Right atrium auricular region (tissue), 2 donors: ENCODE measurements around the gene WDR37. TPM values are rescaled to one million over a fixed set of nuclear protein-coding genes. Genes with fewer than 3 reads are reported as not detected.

Source experiments
- DNase-seq: peaks from one replicate; pipeline ENCODE4 v3.0.0-alpha.2; 2019; ENCODE audit warnings: low spot score
- H3K27ac ChIP-seq, 2 donors: fragments of 200-600 bp; sonication (generic); 1 replicate in 1 of 2; 2 replicates in 1 of 2; pipeline ENCODE4 v1.5.1; 2016 to 2019
- H3K27me3 ChIP-seq, 2 donors: fragments of 200-600 bp; sonication (generic); one replicate each; pipeline versions ENCODE4 v1.5.1 to v1.6.0; 2017 to 2019
- H3K36me3 ChIP-seq: fragments of 200-600 bp; sonication (generic); one replicate; pipeline ENCODE4 v1.5.1; 2016
- H3K4me1 ChIP-seq, 2 donors: fragments of 200-600 bp; sonication (generic); one replicate each; pipeline versions ENCODE4 v1.5.1 to v1.6.0; 2017 to 2019
- H3K4me3 ChIP-seq, 2 donors: fragments of 200-600 bp; sonication (generic); 1 replicate in 1 of 2; 2 replicates in 1 of 2; pipeline ENCODE4 v1.5.1; 2017 to 2019; ENCODE audit warnings: mild to moderate bottlenecking in 1 of 2, moderate library complexity in 1 of 2
- H3K9me3 ChIP-seq, 2 donors: fragments of 200-600 bp; sonication (generic); one replicate each; pipeline ENCODE4 v1.5.1; 2019
- CTCF ChIP-seq, 2 donors: fragments of 200-600 bp; sonication (generic); IDR thresholded peaks; one replicate each; pipeline ENCODE4 v1.5.1; 2019; ENCODE audit warnings: antibody characterized with exemption in 2 of 2
- total RNA-seq, 2 donors: library from RNA; depleted of rRNA; stranded (reverse); fragments of >200 nt; gene quantifications; one replicate each; pipeline ENCODE4 v1.1.0, GENCODE V29; 2016

Gene WDR37
- total RNA-seq, 2 donors from 2014 or later, result 19.4 to 20.2 TPM

GRCh38 chr10:1102416-1102815 lies 46.2 kb downstream of the WDR37 start:
- no peak for DNase-seq
- H3K4me1 ChIP-seq, result peaks cover 0 to 16% of the 10 kb centered on the region in 2 donors
- H3K9me3 ChIP-seq, result no peaks in the 10 kb centered on the region
- H3K27me3 ChIP-seq, result no peaks in the 10 kb centered on the region
- no peak overlapping the region for H3K27ac ChIP-seq
- no peak for TF ChIP-seq CTCF (IDR thresholded peaks at IDR 0.05)
- no peak overlapping the region for H3K4me3 ChIP-seq
- H3K36me3 ChIP-seq, result peaks cover 57% of the 10 kb centered on the region

GRCh38 chr10:1102831-1103230 lies 46.6 kb downstream of the WDR37 start:
- H3K4me3 ChIP-seq, result no peak overlapping the region
- DNase-seq, result no peak
- H3K36me3 ChIP-seq, result peaks cover 59% of the 10 kb centered on the region
- no peak overlapping the region for H3K27ac ChIP-seq
- peaks cover 0 to 16% of the 10 kb centered on the region in 2 donors for H3K4me1 ChIP-seq
- TF ChIP-seq CTCF (IDR thresholded peaks at IDR 0.05), result no peak
- H3K9me3 ChIP-seq, result no peaks in the 10 kb centered on the region
- no peaks in the 10 kb centered on the region for H3K27me3 ChIP-seq

GRCh38 chr10:1103551-1103950 lies 47.4 kb downstream of the WDR37 start:
- DNase-seq, result no peak
- H3K9me3 ChIP-seq, result no peaks in the 10 kb centered on the region
- no peak for TF ChIP-seq CTCF (IDR thresholded peaks at IDR 0.05)
- H3K27ac ChIP-seq, result no peak overlapping the region
- peaks cover 0 to 13% of the 10 kb centered on the region in 2 donors for H3K4me1 ChIP-seq
- peaks cover 66% of the 10 kb centered on the region for H3K36me3 ChIP-seq
- no peaks in the 10 kb centered on the region for H3K27me3 ChIP-seq
- H3K4me3 ChIP-seq, result no peak overlapping the region

- Histone ChIP-seq H3K9me3 (no peaks in the 10 kb centered on the region), H3K4me3 (no peak overlapping the region), H3K27me3 (no peaks in the 10 kb centered on the region), H3K36me3 (peaks cover 81% of the 10 kb centered on the region), H3K4me1 (no peaks in the 10 kb centered on the region), H3K27ac (no peak overlapping the region)
- TF ChIP-seq CTCF (IDR thresholded peaks at IDR 0.05), result no peak
- DNase-seq, result no peak
These were observed 48.8 kb downstream of the WDR37 start for GRCh38 chr10:1104971-1105370.

GRCh38 chr10:1107004-1107403 lies 50.8 kb downstream of the WDR37 start:
- Histone ChIP-seq H3K27ac (no peak overlapping the region), H3K4me1 (no peaks in the 10 kb centered on the region), H3K9me3 (no peaks in the 10 kb centered on the region), H3K27me3 (no peaks in the 10 kb centered on the region), H3K4me3 (no peak overlapping the region), H3K36me3 (peaks cover 80% of the 10 kb centered on the region)
- TF ChIP-seq CTCF (IDR thresholded peaks at IDR 0.05), result no peak
- DNase-seq, result no peak

- H3K4me1 ChIP-seq, result no peaks in the 10 kb centered on the region
- no peak for DNase-seq
- no peak overlapping the region for H3K27ac ChIP-seq
- no peak overlapping the region for H3K4me3 ChIP-seq
- no peak for TF ChIP-seq CTCF (IDR thresholded peaks at IDR 0.05)
- peaks cover 85% of the 10 kb centered on the region for H3K36me3 ChIP-seq
- H3K9me3 ChIP-seq, result no peaks in the 10 kb centered on the region
- no peaks in the 10 kb centered on the region for H3K27me3 ChIP-seq
These were observed 51.5 kb downstream of the WDR37 start for GRCh38 chr10:1107679-1108078.
